HepG2 (cell line): ENCODE measurements around the gene MCF2L. TPM values are rescaled to one million over a fixed set of nuclear protein-coding genes. Genes with fewer than 3 reads are reported as not detected.

Experiments used
- ATAC-seq: fragments of 200-7000 bp; cut with Tn5 transposase; 3 replicates; pipeline ENCODE4 v1.9.1; 2020; ENCODE audit warnings: mild to moderate bottlenecking, moderate library complexity
- BruUV-seq: library from RNA; stranded (reverse); fragments of 400-500 nt; replicated peaks from 2 replicates; lab custom pipeline; 2021; lab: Mats Ljungman, UMichigan
- CTCF ChIA-PET: fragments of 300-600 bp; formaldehyde crosslinking; extraction: SDS; loops from one replicate; lab custom pipeline; 2021; ENCODE audit warnings: low total read pairs, inconsistent platforms, low intra/inter-chr PET ratio; lab: Yijun Ruan, JAX
- POLR2A ChIA-PET: fragments of 350-600 bp; sonication (Branson Sonifier 250); formaldehyde crosslinking; loops from one replicate; lab custom pipeline; 2020; ENCODE audit warnings: antibody characterized with exemption, inconsistent platforms; lab: Yijun Ruan, JAX
- DNase-seq: peaks from one replicate; pipeline ENCODE4 v3.0.0-alpha.2; 2015; ENCODE audit warnings: low spot score
- FAIRE-seq: peaks from 3 replicates; lab custom pipeline; 2011; peaks lifted over from hg19 to GRCh38; lab: Jason Lieb, UNC
- H2AFZ ChIP-seq: one replicate; pipeline ENCODE4 v1.6.1; 2011; ENCODE audit warnings: low read length, inconsistent platforms
- H3K27ac ChIP-seq: fragments of 300-600 bp; 3 replicates; pipeline ENCODE4 v1.8.0; 2011; ENCODE audit warnings: mixed run types, mild to moderate bottlenecking, mixed read lengths, low read length, inconsistent platforms; ENCODE audit not compliant: insufficient read depth; ENCODE audit errors: extremely low read length
- H3K27me3 ChIP-seq, 2 experiments: fragments of 200-600 bp in 1 of 2; 2 replicates in 1 of 2; 3 replicates in 1 of 2; pipeline versions ENCODE4 v1.6.0 to v1.8.0; 2011; ENCODE audit warnings: low read length in 2 of 2, mild to moderate bottlenecking in 2 of 2, moderate library complexity in 2 of 2, inconsistent platforms in 1 of 2; ENCODE audit not compliant: insufficient read depth in 2 of 2, control insufficient read depth in 1 of 2
- H3K36me3 ChIP-seq, 2 experiments: fragments of 200-600 bp in 1 of 2; replicated peaks in 1 of 2; 2 replicates in 1 of 2; 3 replicates in 1 of 2; pipeline versions ENCODE4 v1.5.1 to v1.8.0; 2011; ENCODE audit warnings: low read length in 2 of 2, inconsistent platforms in 1 of 2; ENCODE audit not compliant: insufficient read depth in 2 of 2, control insufficient read depth in 1 of 2
- H3K4me1 ChIP-seq: 2 replicates; pipeline ENCODE4 v1.5.1; 2012; ENCODE audit warnings: low read length, inconsistent platforms; ENCODE audit not compliant: insufficient read depth
- H3K4me2 ChIP-seq: 2 replicates; pipeline ENCODE4 v1.6.0; 2011; ENCODE audit warnings: low read depth, low read length, inconsistent platforms
- H3K4me3 ChIP-seq, 3 experiments: fragments of 200-600 bp in 1 of 3; sonication (generic), shearing (Covaris generic) in 1 of 3; replicated peaks in 1 of 3; 2 replicates each; pipeline ENCODE4 v1.5.1; 2011 to 2016; ENCODE audit warnings: low read length in 3 of 3, inconsistent platforms in 2 of 3, low read depth in 2 of 3, mild to moderate bottlenecking in 2 of 3, control low read depth in 1 of 3, mixed read lengths in 1 of 3; ENCODE audit not compliant: insufficient read depth in 1 of 3
- H3K79me2 ChIP-seq: one replicate; pipeline ENCODE4 v1.6.1; 2011; ENCODE audit warnings: low read length, inconsistent platforms; ENCODE audit not compliant: insufficient read depth
- H3K9ac ChIP-seq: 2 replicates; pipeline ENCODE4 v1.6.0; 2011; ENCODE audit warnings: mild to moderate bottlenecking, low read depth, low read length, inconsistent platforms; ENCODE audit not compliant: insufficient read depth
- H3K9me3 ChIP-seq: 2 replicates; pipeline ENCODE4 v1.5.1; 2012; ENCODE audit warnings: mild to moderate bottlenecking, low read length
- H4K20me1 ChIP-seq: 2 replicates; pipeline ENCODE4 v1.6.0; 2011; ENCODE audit warnings: inconsistent platforms, mild to moderate bottlenecking, low read length, moderate library complexity; ENCODE audit not compliant: insufficient read depth
- HNRNPUL1 ChIP-seq: fragments of 200-400 bp; formaldehyde crosslinking; IDR thresholded peaks from 2 replicates; pipeline ENCODE4 v1.6.1; 2017; ENCODE audit warnings: low read depth, mild to moderate bottlenecking, low read length, moderate library complexity
- MXI1 ChIP-seq: IDR thresholded peaks from 3 replicates; pipeline ENCODE4 v1.6.1; 2012; ENCODE audit warnings: low read depth, low read length, inconsistent platforms, borderline replicate concordance
- NCOA1 ChIP-seq: sonication (generic); formaldehyde crosslinking; IDR thresholded peaks from 2 replicates; pipeline ENCODE4 v1.9.0; 2021; ENCODE audit warnings: missing genetic modification reagents
- NFE2L2 ChIP-seq: fragments of 150-350 bp; IDR thresholded peaks from 2 replicates; pipeline ENCODE4 v1.6.1; 2014; ENCODE audit warnings: low read length
- NR2C2 ChIP-seq: sonication (generic); formaldehyde crosslinking; IDR thresholded peaks from 2 replicates; pipeline ENCODE4 v1.4.0; 2020; ENCODE audit warnings: missing genetic modification reagents, mild to moderate bottlenecking, moderate library complexity, borderline replicate concordance
- PLRG1 ChIP-seq: fragments of 450-650 bp; conservative IDR thresholded peaks from 2 replicates; pipeline ENCODE4 v1.6.1; 2016
- POLR2G ChIP-seq: fragments of 200-400 bp; formaldehyde crosslinking; IDR thresholded peaks from 2 replicates; pipeline ENCODE4 v1.6.1; 2018; ENCODE audit warnings: mild to moderate bottlenecking, low read depth, low read length, moderate library complexity
- SIX1 ChIP-seq: sonication (generic); formaldehyde crosslinking; IDR thresholded peaks from 2 replicates; pipeline ENCODE4 v1.4.0; 2020; ENCODE audit warnings: missing genetic modification reagents, borderline replicate concordance
- SRSF1 ChIP-seq: fragments of 200-400 bp; formaldehyde crosslinking; optimal IDR thresholded peaks from 2 replicates; pipeline ENCODE3; 2017; ENCODE audit warnings: mild to moderate bottlenecking, low read depth, low read length, moderate library complexity
- TOPORS ChIP-seq: sonication (generic); formaldehyde crosslinking; IDR thresholded peaks from 2 replicates; pipeline ENCODE4 v1.8.0; 2023; ENCODE audit warnings: mild to moderate bottlenecking, missing genetic modification reagents
- XRCC5 ChIP-seq: fragments of 200-400 bp; formaldehyde crosslinking; optimal IDR thresholded peaks from 2 replicates; pipeline ENCODE3; 2017; ENCODE audit warnings: mild to moderate bottlenecking, low read length
- ZFP37 ChIP-seq: sonication (generic); formaldehyde crosslinking; IDR thresholded peaks from 2 replicates; pipeline ENCODE4 v1.4.0; 2020; ENCODE audit warnings: missing genetic modification reagents, borderline replicate concordance
- ZNF253 ChIP-seq: sonication (generic); formaldehyde crosslinking; IDR thresholded peaks from 2 replicates; pipeline ENCODE4 v1.8.0; 2022; ENCODE audit warnings: mild to moderate bottlenecking, missing genetic modification reagents, borderline replicate concordance
- ZNF296 ChIP-seq: sonication (generic); formaldehyde crosslinking; conservative IDR thresholded peaks from 2 replicates; pipeline ENCODE4 v1.5.0; 2020; ENCODE audit warnings: mild to moderate bottlenecking, missing genetic modification reagents
- ZNF598 ChIP-seq: sonication (generic); formaldehyde crosslinking; IDR thresholded peaks from 2 replicates; pipeline ENCODE4 v1.5.1; 2020; ENCODE audit warnings: mild to moderate bottlenecking, missing genetic modification reagents, borderline replicate concordance
- ZNF672 ChIP-seq: sonication (generic); formaldehyde crosslinking; IDR thresholded peaks from 2 replicates; pipeline ENCODE4 v1.8.1; 2022; ENCODE audit warnings: missing genetic modification reagents
- ZNF724P ChIP-seq: sonication (generic); formaldehyde crosslinking; IDR thresholded peaks from 2 replicates; pipeline ENCODE4 v1.8.0; 2022; ENCODE audit warnings: missing genetic modification reagents, borderline replicate concordance
- ZNF781 ChIP-seq: sonication (generic); formaldehyde crosslinking; IDR thresholded peaks from 2 replicates; pipeline ENCODE4 v1.5.1; 2020; ENCODE audit warnings: borderline replicate concordance, mild to moderate bottlenecking, missing genetic modification reagents; ENCODE audit errors: not compliant biosample characterization
- WGBS: methylation state at CpG from one replicate; pipeline ENCODE4 v1.1.6; 2017; ENCODE audit warnings: low lambda C conversion rate; 5-methylcytosine and 5-hydroxymethylcytosine counted together
- in situ Hi-C: cut with HindIII; loops from 2 replicates; pipeline ENCODE4 v1.10.0; 2017; ENCODE audit warnings: low pct_unique_long_range_greater_than_20kb; ENCODE audit not compliant: extremely low pct_ligation_motif_present
- intact Hi-C: fragments of 100-400 bp; cut with micrococcal nuclease; formaldehyde crosslinking; loops from one replicate; pipeline ENCODE4 v1.10.0; 2022; ENCODE audit not compliant: unreplicated experiment
- polyA plus RNA-seq, 8 experiments: library from polyadenylated mRNA; depleted of rRNA in 3 of 8; stranded (reverse) in 7 of 8; unstranded in 1 of 8; fragments of >200 nt; fragmentation: Illumina TruSeq in 4 of 8; extraction: Trizol in 4 of 8; gene quantifications; 2 replicates each; pipeline versions ENCODE4 v1.2.1 to v1.2.3, GENCODE V29; 2011 to 2016; ENCODE audit warnings: low read depth in 4 of 8, missing spikeins in 1 of 8, mixed read lengths in 1 of 8; ENCODE audit not compliant: insufficient read depth in 1 of 8
- total RNA-seq, 5 experiments: library from RNA; depleted of rRNA; stranded (reverse); fragments of >200 nt; fragmentation: Illumina TruSeq; extraction: Trizol; gene quantifications; 2 replicates each; pipeline ENCODE4 v1.2.3, GENCODE V29; 2016; ENCODE audit warnings: low read depth in 1 of 5
- TF ChIP-seq, protein P1 (sequence below): sonication (generic); formaldehyde crosslinking; IDR thresholded peaks from 2 replicates; pipeline ENCODE4 v1.5.1; 2020; ENCODE audit warnings: mild to moderate bottlenecking, missing genetic modification reagents, moderate library complexity
- TF ChIP-seq, protein P2 (sequence below): sonication (generic); formaldehyde crosslinking; IDR thresholded peaks from 2 replicates; pipeline ENCODE4 v1.4.0; 2020; ENCODE audit warnings: missing genetic modification reagents, borderline replicate concordance
- TF ChIP-seq, protein P3 (sequence below): sonication (generic); formaldehyde crosslinking; IDR thresholded peaks from 2 replicates; pipeline ENCODE4 v1.8.1; 2023; ENCODE audit warnings: mild to moderate bottlenecking, inconsistent platforms, moderate library complexity, missing genetic modification reagents, borderline replicate concordance

MCF2L gene
- total and polyA plus RNA-seq, 2 of the 13 experiments (the other 11 are each of a cell fraction or from before 2014, with no cell fraction given) = 19.4 to 28.4 TPM

DNA sequence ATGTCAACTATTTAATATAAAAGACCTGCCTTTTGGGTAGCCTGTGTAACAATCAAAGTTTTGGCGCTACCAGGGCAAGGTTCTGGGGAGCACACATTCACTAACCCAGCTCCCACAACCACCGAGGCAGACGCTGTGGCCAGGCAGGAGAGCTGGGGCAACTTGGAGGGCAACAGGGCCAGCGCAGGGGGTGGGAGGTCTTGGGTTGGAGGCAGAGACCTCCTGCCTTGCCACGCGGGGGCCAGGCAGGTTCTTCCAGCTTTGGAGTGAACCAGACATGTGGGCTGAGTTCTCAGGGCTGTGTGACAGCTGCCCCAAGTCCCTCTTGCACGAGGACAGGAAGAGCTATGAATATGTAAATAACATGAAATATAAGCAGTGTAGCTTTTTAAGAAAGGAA, 30.3 kb upstream of the MCF2L start (continued):
- TF ChIP-seq, protein P1, sequence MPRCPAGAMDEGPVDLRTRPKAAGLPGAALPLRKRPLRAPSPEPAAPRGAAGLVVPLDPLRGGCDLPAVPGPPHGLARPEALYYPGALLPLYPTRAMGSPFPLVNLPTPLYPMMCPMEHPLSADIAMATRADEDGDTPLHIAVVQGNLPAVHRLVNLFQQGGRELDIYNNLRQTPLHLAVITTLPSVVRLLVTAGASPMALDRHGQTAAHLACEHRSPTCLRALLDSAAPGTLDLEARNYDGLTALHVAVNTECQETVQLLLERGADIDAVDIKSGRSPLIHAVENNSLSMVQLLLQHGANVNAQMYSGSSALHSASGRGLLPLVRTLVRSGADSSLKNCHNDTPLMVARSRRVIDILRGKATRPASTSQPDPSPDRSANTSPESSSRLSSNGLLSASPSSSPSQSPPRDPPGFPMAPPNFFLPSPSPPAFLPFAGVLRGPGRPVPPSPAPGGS (CRISPR knock-in tag) = no peak
- TF ChIP-seq PLRG1 (no peak), TOPORS (CRISPR knock-in tag) (no peak), ZFP37 (CRISPR knock-in tag) (no peak), MXI1 (no peak), ZNF296 (CRISPR knock-in tag) (no peak)
- TF ChIP-seq, protein P2, sequence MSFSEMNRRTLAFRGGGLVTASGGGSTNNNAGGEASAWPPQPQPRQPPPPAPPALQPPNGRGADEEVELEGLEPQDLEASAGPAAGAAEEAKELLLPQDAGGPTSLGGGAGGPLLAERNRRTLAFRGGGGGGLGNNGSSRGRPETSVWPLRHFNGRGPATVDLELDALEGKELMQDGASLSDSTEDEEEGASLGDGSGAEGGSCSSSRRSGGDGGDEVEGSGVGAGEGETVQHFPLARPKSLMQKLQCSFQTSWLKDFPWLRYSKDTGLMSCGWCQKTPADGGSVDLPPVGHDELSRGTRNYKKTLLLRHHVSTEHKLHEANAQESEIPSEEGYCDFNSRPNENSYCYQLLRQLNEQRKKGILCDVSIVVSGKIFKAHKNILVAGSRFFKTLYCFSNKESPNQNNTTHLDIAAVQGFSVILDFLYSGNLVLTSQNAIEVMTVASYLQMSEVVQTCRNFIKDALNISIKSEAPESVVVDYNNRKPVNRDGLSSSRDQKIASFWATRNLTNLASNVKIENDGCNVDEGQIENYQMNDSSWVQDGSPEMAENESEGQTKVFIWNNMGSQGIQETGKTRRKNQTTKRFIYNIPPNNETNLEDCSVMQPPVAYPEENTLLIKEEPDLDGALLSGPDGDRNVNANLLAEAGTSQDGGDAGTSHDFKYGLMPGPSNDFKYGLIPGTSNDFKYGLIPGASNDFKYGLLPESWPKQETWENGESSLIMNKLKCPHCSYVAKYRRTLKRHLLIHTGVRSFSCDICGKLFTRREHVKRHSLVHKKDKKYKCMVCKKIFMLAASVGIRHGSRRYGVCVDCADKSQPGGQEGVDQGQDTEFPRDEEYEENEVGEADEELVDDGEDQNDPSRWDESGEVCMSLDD = no peak

DNA sequence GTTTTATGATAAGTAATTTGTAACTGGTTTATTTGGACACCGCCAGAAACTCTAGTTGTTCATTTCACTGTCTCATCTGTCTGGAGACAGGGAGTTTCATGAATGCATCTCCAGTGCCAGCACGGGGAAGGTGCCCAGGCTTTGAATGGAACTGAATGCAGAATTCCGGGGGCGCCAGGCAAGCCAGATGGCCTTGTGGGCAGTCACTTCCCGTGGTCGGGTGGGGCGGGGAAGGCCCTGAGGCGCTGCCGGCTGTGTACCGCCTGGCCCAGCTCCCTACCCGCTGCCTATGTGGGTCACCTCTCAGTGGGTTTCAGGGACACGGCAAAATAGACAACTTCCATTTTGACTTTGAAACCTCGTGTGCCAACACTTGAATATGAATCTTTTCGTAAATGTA, 28.8 kb upstream of the MCF2L start:
- in situ Hi-C loops = loop anchor here (5.0 kb wide), 1 partner anchor 62 kb away; no protein-coding TSS in a partner anchor
- BruUV-seq = no TSS peak
- no peak for TF ChIP-seq ZNF724P
- TF ChIP-seq ZNF253 (CRISPR knock-in tag) = no peak
- no peak for TF ChIP-seq ZNF781 (CRISPR knock-in tag)
- TF ChIP-seq NCOA1 = no peak
- TF ChIP-seq NFE2L2 = no peak
- TF ChIP-seq SIX1 (CRISPR knock-in tag) = no peak
- TF ChIP-seq, protein P3, sequence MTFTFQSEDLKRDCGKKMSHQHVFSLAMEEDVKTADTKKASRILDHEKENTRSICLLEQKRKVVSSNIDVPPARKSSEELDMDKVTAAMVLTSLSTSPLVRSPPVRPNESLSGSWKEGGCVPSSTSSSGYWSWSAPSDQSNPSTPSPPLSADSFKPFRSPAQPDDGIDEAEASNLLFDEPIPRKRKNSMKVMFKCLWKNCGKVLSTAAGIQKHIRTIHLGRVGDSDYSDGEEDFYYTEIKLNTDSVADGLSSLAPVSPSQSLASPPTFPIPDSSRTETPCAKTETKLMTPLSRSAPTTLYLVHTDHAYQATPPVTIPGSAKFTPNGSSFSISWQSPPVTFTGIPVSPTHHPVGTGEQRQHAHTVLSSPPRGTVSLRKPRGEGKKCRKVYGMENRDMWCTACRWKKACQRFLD (CRISPR knock-in tag) = no peak
- no peak for TF ChIP-seq XRCC5
- no peak for TF ChIP-seq SRSF1
- no peak for TF ChIP-seq POLR2G
- no peak for TF ChIP-seq ZNF598 (CRISPR knock-in tag)
- no peak for TF ChIP-seq NR2C2 (CRISPR knock-in tag)
- TF ChIP-seq ZNF672 (CRISPR knock-in tag) = no peak
- no peak for TF ChIP-seq HNRNPUL1

More for the DNA sequence above, 28.8 kb upstream of the MCF2L start:
- no peaks in the 10 kb centered on the region for H3K9me3 ChIP-seq
- intact Hi-C loops = loop anchor here (5.0 kb wide), 1 partner anchor 182 kb away; the partner anchor contains the start of gene F10
- H3K36me3 ChIP-seq = no peaks in the 10 kb centered on the region
- FAIRE-seq (no peak), ATAC-seq (no peak), DNase-seq (no peak)
- WGBS = 71% methylated on average over 14 of the region's 14 CpGs
- H4K20me1 ChIP-seq = peaks cover 2% of the 10 kb centered on the region; the same call in 1 of the 2 replicates
- no peaks in the 10 kb centered on the region for H3K27me3 ChIP-seq
- H3K4me2 ChIP-seq = no peak overlapping the region
- ChIA-PET CTCF (no interaction called here), POLR2A (no interaction called here)
- peaks cover 15% of the 10 kb centered on the region for H3K4me1 ChIP-seq
- no peak overlapping the region for H3K4me3 ChIP-seq
- H3K9ac ChIP-seq = no peak overlapping the region
- H3K27ac ChIP-seq = no peak overlapping the region
- H2AFZ ChIP-seq = no peak overlapping the region
- H3K79me2 ChIP-seq = no peaks in the 10 kb centered on the region
